Psoas muscle (tissue), 8 donors: ENCODE measurements around the gene HIP1. TPM values are rescaled to one million over a fixed set of nuclear protein-coding genes. Genes with fewer than 3 reads are reported as not detected.
"Not testable (repeated sequence)": the region's sequence is repeated elsewhere in the genome, so short reads cannot be mapped to it uniquely, and the experiment has no call there.

ENCODE experiments used
- ATAC-seq, 4 donors: fragments of 200-7000 bp; cut with Tn5 transposase; one replicate each; pipeline ENCODE4 v1.9.1; 2020; ENCODE audit warnings: moderate library complexity in 3 of 4, mild to moderate bottlenecking in 2 of 4
- DNase-seq, 2 donors: peaks; one replicate each; pipeline ENCODE4 v3.0.0-alpha.2; 2020
- H3K27ac ChIP-seq: fragments of 200-600 bp; one replicate; pipeline ENCODE4 v1.8.0; 2022
- H3K27me3 ChIP-seq, 3 donors: fragments of 200-600 bp in 1 of 3; one replicate each; pipeline versions ENCODE4 v1.6.1 to v1.8.0; 2013 to 2022; ENCODE audit warnings: low read length in 2 of 3, mild to moderate bottlenecking in 2 of 3, moderate library complexity in 1 of 3; ENCODE audit not compliant: insufficient read depth in 3 of 3
- H3K36me3 ChIP-seq, 2 donors: fragments of 200-600 bp in 1 of 2; one replicate each; pipeline versions ENCODE4 v1.6.1 to v1.8.0; 2013 to 2022; ENCODE audit warnings: low read depth in 1 of 2, mild to moderate bottlenecking in 1 of 2, moderate library complexity in 1 of 2; ENCODE audit not compliant: insufficient read depth in 1 of 2
- H3K4me1 ChIP-seq: fragments of 200-600 bp; one replicate; pipeline ENCODE4 v1.8.0; 2022
- H3K4me3 ChIP-seq: fragments of 200-600 bp; one replicate; pipeline ENCODE4 v1.8.0; 2022; ENCODE audit warnings: mild to moderate bottlenecking
- H3K9me3 ChIP-seq: fragments of 200-600 bp; one replicate; pipeline ENCODE4 v1.8.0; 2022
- CTCF ChIP-seq: fragments of 200-600 bp; IDR thresholded peaks from one replicate; pipeline ENCODE4 v1.8.0; 2022; ENCODE audit warnings: antibody characterized with exemption
- WGBS, 3 donors: extraction: QIAGEN DNeasy Blood & Tissue Kit; methylation state at CpG; one replicate each; pipeline versions ENCODE4 v1.1.6 to v1.1.7; 2013; 5-methylcytosine and 5-hydroxymethylcytosine counted together
- intact Hi-C, 2 donors: fragments of 100-400 bp; cut with DNase I; formaldehyde crosslinking; loops; one replicate each; pipeline versions ENCODE4 v1.11.0 to v1.14.2; 2022
- polyA plus RNA-seq, 3 donors: library from polyadenylated mRNA; stranded (reverse); fragments of 200-250 nt; gene quantifications; one replicate each; pipeline ENCODE4 v1.2.3, GENCODE V29; 2013
- total RNA-seq, 4 donors: library from RNA; stranded (reverse); fragmentation: NEBNext Ultra II Directional in 2 of 4; extraction: Animal tissue kit (Norgen Biotek cat#: 25700) in 2 of 4; gene quantifications; one replicate each; pipeline versions ENCODE4 v1.2.1 to v1.2.4, GENCODE V29; 2021 to 2023
- donor health status: healthy with polysubstance abuse.
- donor health status: DM: no; HTN: no; CAD: no; lungs with moderate emphysema.
- donor health status: Bipolar disorder and iron deficiency.
- donor health status: healthy.
- donor health status: DM: yes; HTN: yes; CAD: no.
- donor health status: DM: no; HTN: no; CAD: no.
- donor health status: DM: no; HTN: no; CAD: no.
- donor health status: DM: yes; HTN: yes; CAD: no.

The HIP1 gene
- total and polyA plus RNA-seq, 7 donors, result 2.5 to 11.9 (median 5.4) TPM

- WGBS, 3 donors, result 70 to 81% (median 73%) methylated on average over 6 of the region's 6 CpGs
- H3K4me1 ChIP-seq, result no peaks in the 10 kb centered on the region
- intact Hi-C loops, result no loop called here
- peak overlapping the region; percentile 53 for H3K27ac ChIP-seq
- peaks cover 4 to 41% of the 10 kb centered on the region in 2 donors for H3K36me3 ChIP-seq
- ATAC-seq, result no peak
- no peaks in the 10 kb centered on the region for H3K27me3 ChIP-seq
- no peak for DNase-seq
- H3K9me3 ChIP-seq, result no peaks in the 10 kb centered on the region
- no peak for TF ChIP-seq CTCF
- H3K4me3 ChIP-seq, result no peak overlapping the region
Observed at GRCh38 chr7:75565132-75565837, 173.5 kb downstream of the HIP1 start.

GRCh38 chr7:75563171-75563570, 175.6 kb downstream of the HIP1 start:
- Histone ChIP-seq H3K27ac (no peak overlapping the region), H3K4me3 (no peak overlapping the region), H3K9me3 (no peaks in the 10 kb centered on the region), H3K27me3 (no peaks in the 10 kb centered on the region), H3K36me3 (peaks cover 4 to 47% of the 10 kb centered on the region in 2 donors), H3K4me1 (no peaks in the 10 kb centered on the region)
- no peak for TF ChIP-seq CTCF
- intact Hi-C loops, result no loop called here
- WGBS, 3 donors, result 96 to 99% (median 98%) methylated on average over 3 of the region's 3 CpGs
- peak in 1 of 2 donors; percentile 10 for DNase-seq
- ATAC-seq, result no peak

- peaks cover 4 to 59% of the 10 kb centered on the region in 2 donors for H3K36me3 ChIP-seq
- no peak for ATAC-seq
- 87 to 91% (median 87%) methylated on average over 6 of the region's 6 CpGs for WGBS, 3 donors
- no peak for TF ChIP-seq CTCF
- no peak for DNase-seq
- H3K9me3 ChIP-seq, result no peaks in the 10 kb centered on the region
- intact Hi-C loops, result loop anchor here in 1 of 2 donors (10.0 kb wide), 1 partner anchor 205 kb away; no protein-coding TSS in a partner anchor
- H3K27ac ChIP-seq, result no peak overlapping the region
- no peaks in the 10 kb centered on the region for H3K27me3 ChIP-seq
- no peak overlapping the region for H3K4me3 ChIP-seq
- H3K4me1 ChIP-seq, result no peaks in the 10 kb centered on the region
Observed at GRCh38 chr7:75559976-75560365, 178.8 kb downstream of the HIP1 start.

GRCh38 chr7:75559355-75559975, 179.3 kb downstream of the HIP1 start:
- H3K36me3 ChIP-seq, result peaks cover 4 to 64% of the 10 kb centered on the region in 2 donors
- 83 to 89% (median 88%) methylated on average over 27 of the region's 27 CpGs for WGBS, 3 donors
- no peak for TF ChIP-seq CTCF
- ATAC-seq (no peak), DNase-seq (peak in 1 of 2 donors; percentile 47)
- no peak overlapping the region for H3K27ac ChIP-seq
- no peaks in the 10 kb centered on the region for H3K4me1 ChIP-seq
- no peak overlapping the region for H3K4me3 ChIP-seq
- H3K27me3 ChIP-seq, result no peaks in the 10 kb centered on the region
- no peaks in the 10 kb centered on the region for H3K9me3 ChIP-seq
- intact Hi-C loops, result loop anchor here in 1 of 2 donors (10.0 kb wide), 1 partner anchor 205 kb away; no protein-coding TSS in a partner anchor

GRCh38 chr7:75556835-75557234, 181.9 kb downstream of the HIP1 start:
- not testable (repeated sequence) for H3K4me1 ChIP-seq
- intact Hi-C loops, result loop anchor here in 1 of 2 donors (10.0 kb wide), 1 partner anchor 208 kb away; no protein-coding TSS in a partner anchor

More at GRCh38 chr7:75556835-75557234, 181.9 kb downstream of the HIP1 start:
- not testable (repeated sequence) for H3K9me3 ChIP-seq, H3K27me3 ChIP-seq, H3K27ac ChIP-seq, H3K4me3 ChIP-seq, ATAC-seq
- DNase-seq, result peak in 1 of 2 donors; percentile 2
- 92 to 96% (median 95%) methylated on average over 4 to 6 of the region's 6 CpGs for WGBS, 3 donors
- peaks cover 4 to 70% of the 10 kb centered on the region in 2 donors for H3K36me3 ChIP-seq
